Omental fat pad (tissue), 4 donors: ENCODE results near the gene PLXNA2. TPM values are rescaled to one million over a fixed set of nuclear protein-coding genes. Genes with fewer than 3 reads are reported as not detected.

Experiments used
- ATAC-seq: fragments of 150-250 bp; one replicate; pipeline ENCODE4 v1.9.1; 2016; ENCODE audit warnings: mild to moderate bottlenecking, moderate library complexity; ENCODE audit not compliant: low FRiP score
- DNase-seq: peaks from one replicate; pipeline ENCODE4 v3.0.0-alpha.2; 2019; ENCODE audit warnings: low spot score
- total RNA-seq, 4 donors: library from RNA; depleted of rRNA; stranded (reverse); fragments of >200 nt; gene quantifications; one replicate each; pipeline ENCODE4 v1.1.0, GENCODE V29; 2016
- TF ChIP-seq, protein P1 (sequence below), 3 donors: fragments of 450-650 bp; IDR thresholded peaks; one replicate each; pipeline ENCODE4 v1.5.1; 2016 to 2017; ENCODE audit warnings: antibody characterized with exemption in 3 of 3, mild to moderate bottlenecking in 3 of 3, moderate library complexity in 2 of 3

The PLXNA2 gene, protein sequence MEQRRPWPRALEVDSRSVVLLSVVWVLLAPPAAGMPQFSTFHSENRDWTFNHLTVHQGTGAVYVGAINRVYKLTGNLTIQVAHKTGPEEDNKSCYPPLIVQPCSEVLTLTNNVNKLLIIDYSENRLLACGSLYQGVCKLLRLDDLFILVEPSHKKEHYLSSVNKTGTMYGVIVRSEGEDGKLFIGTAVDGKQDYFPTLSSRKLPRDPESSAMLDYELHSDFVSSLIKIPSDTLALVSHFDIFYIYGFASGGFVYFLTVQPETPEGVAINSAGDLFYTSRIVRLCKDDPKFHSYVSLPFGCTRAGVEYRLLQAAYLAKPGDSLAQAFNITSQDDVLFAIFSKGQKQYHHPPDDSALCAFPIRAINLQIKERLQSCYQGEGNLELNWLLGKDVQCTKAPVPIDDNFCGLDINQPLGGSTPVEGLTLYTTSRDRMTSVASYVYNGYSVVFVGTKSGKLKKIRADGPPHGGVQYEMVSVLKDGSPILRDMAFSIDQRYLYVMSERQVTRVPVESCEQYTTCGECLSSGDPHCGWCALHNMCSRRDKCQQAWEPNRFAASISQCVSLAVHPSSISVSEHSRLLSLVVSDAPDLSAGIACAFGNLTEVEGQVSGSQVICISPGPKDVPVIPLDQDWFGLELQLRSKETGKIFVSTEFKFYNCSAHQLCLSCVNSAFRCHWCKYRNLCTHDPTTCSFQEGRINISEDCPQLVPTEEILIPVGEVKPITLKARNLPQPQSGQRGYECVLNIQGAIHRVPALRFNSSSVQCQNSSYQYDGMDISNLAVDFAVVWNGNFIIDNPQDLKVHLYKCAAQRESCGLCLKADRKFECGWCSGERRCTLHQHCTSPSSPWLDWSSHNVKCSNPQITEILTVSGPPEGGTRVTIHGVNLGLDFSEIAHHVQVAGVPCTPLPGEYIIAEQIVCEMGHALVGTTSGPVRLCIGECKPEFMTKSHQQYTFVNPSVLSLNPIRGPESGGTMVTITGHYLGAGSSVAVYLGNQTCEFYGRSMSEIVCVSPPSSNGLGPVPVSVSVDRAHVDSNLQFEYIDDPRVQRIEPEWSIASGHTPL (N-terminal part only)
- 10 to 100 TPM; 21.7 to 67.9 (median 36.8) TPM for total RNA-seq

DNA sequence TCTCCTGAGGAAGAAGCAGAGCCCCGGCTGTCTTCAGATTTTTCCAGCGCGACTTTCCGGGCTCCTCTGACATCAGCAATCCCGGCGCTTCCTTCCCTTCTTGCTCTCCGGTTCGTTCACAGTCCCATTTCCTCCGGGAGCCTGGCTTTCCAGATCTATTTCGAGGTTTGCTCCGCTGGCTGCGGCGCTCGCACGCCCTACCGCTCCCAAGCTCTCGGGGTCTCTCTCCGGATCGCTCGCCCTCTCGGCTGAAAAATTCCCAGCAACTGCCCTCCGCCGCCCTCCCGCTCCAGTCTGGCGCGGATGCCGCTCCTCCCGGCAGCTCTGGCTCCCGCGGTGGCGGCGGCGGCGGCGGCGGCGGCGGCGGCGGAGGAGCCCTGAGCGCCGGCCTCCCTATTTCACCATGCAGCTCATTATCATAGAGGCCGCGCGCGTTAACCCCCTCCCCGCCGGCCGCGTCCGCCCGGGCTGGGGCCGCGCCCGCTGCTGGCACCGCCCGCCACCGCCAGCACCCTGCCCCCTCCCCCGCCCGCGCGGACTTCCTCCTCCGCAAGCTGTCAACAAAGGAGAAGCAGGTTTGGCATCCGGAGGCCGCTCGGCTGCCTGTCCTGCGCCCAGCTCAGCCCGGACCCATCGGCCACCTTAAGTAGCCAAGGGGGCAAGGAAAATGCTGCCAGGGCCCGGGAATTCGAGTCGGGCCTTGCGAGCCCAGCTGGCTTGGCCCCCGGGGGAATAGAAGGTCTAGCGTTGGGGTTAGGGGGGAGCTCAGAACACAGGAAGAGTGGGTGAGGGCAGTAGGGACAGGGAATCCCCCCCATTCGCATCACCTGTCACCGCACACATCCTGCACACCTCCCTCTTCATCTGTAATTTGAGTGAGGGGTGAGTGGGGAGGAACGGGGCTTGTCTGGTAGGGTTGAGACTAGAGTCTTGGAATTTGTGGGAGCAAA is at the start of gene PLXNA2:
Gene PLXNA2 (minus strand): TSS at position 418 of the 950 bp plus-strand sequence. CDS start 26,462 bp downstream, outside the sequence.
- TF ChIP-seq, protein P1, sequence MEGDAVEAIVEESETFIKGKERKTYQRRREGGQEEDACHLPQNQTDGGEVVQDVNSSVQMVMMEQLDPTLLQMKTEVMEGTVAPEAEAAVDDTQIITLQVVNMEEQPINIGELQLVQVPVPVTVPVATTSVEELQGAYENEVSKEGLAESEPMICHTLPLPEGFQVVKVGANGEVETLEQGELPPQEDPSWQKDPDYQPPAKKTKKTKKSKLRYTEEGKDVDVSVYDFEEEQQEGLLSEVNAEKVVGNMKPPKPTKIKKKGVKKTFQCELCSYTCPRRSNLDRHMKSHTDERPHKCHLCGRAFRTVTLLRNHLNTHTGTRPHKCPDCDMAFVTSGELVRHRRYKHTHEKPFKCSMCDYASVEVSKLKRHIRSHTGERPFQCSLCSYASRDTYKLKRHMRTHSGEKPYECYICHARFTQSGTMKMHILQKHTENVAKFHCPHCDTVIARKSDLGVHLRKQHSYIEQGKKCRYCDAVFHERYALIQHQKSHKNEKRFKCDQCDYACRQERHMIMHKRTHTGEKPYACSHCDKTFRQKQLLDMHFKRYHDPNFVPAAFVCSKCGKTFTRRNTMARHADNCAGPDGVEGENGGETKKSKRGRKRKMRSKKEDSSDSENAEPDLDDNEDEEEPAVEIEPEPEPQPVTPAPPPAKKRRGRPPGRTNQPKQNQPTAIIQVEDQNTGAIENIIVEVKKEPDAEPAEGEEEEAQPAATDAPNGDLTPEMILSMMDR (IDR thresholded peaks at IDR 0.05): no peak
- ATAC-seq: peak; percentile 67
- peak; percentile 57 for DNase-seq

DNA sequence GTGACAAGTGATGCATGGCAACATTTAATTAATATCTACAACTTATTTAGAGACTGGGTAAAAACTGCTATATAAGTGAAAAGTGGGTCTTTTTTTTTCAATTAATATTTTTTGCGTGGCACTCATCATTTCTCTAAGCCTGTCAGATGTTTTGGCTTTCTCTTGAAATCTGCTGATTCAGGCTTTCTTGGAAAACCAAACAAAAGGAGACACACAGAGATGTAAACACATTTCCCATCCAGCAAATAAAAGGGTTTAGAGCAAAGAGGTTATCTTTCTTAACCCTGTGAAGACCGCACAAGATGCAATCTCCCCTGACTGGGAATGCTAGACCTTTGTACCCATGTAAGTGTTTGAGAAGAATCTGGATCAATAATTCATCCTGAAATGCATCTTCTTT is 48.7 kb upstream of the PLXNA2 start:
- no peak for ATAC-seq
- TF ChIP-seq, protein P1 (IDR thresholded peaks at IDR 0.05): no peak
- DNase-seq: no peak

DNA sequence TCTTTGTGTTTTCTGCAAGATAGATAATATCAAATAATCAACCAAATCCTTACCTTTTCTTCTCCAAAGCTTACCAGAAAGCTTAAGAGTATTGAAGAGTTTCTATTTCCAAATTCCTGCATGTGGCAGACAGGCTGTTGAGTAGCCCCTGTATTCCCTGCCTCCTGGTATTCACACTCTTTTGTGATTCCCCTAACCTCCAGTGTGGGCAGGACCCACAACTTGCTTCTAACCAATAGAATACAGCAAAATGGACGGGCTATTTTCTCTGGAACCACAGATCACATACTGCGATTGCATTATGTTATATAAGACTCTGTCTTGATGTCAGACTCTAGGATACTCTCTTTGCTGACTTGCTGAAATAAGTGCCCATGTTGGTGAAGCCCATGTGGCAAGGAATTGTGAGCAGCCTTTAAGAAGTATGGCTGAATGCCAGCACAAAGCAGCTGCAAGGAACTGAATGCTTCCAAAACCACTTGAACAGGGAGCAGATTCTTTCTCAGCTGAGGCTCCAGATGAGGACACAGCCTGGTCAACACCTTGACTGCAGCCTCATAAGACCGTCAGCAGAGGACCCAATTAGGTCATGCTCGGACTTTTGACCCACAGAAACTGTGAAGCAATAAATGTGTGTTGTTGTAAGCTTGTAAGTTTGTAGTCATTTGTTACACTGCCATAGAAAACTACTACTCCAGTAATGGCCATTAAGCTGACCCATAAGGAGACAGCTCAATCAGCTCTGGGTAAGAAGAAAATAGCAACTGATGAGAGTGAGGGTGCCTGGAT is 47.9 kb upstream of the PLXNA2 start:
- TF ChIP-seq, protein P1 (IDR thresholded peaks at IDR 0.05): no peak
- ATAC-seq (no peak), DNase-seq (no peak)

DNA sequence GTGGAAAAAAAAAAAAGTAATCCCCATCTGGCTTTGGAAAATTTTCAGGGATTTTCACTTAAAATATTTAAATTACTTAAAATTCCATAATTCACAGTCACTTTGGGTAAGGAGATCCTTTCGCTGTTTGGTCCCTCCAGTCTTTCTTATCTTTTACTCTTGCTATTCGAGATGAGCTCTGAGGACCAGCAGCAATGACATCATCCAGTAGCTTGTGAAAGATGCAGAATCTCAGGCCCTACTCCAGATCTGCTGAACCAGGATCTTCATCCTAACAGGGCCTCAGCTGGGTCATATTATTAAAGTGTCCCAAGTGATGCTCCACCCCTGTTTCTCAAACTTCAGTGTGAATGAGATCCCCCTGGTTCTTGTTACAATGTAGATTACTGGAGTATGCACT is 46.9 kb upstream of the PLXNA2 start:
- TF ChIP-seq, protein P1 (IDR thresholded peaks at IDR 0.05): no peak
- no peak for DNase-seq
- no peak for ATAC-seq

DNA sequence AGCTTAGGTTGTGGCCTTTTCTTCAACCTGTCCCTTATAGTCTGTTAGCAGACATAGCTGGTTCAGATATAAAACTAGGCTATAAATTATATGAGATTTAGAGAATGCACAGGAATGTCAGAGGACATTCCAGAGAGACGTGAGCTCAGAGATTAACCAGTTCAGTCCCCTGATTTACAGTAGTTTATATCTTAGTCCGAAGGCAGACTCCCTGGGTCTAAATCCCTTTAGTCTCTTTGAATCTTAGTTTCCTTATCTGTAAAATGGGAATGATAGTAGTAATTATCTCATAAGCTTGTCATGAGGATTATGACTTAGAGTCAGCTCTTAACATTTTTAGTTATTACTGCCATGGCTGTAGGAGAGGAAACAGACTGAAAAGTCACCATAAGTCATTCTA is 45.5 kb upstream of the PLXNA2 start:
- TF ChIP-seq, protein P1 (IDR thresholded peaks at IDR 0.05): no peak
- ATAC-seq (no peak), DNase-seq (no peak)
